ENCODE data around the gene PLD4.

Gene PLD4

DNA sequence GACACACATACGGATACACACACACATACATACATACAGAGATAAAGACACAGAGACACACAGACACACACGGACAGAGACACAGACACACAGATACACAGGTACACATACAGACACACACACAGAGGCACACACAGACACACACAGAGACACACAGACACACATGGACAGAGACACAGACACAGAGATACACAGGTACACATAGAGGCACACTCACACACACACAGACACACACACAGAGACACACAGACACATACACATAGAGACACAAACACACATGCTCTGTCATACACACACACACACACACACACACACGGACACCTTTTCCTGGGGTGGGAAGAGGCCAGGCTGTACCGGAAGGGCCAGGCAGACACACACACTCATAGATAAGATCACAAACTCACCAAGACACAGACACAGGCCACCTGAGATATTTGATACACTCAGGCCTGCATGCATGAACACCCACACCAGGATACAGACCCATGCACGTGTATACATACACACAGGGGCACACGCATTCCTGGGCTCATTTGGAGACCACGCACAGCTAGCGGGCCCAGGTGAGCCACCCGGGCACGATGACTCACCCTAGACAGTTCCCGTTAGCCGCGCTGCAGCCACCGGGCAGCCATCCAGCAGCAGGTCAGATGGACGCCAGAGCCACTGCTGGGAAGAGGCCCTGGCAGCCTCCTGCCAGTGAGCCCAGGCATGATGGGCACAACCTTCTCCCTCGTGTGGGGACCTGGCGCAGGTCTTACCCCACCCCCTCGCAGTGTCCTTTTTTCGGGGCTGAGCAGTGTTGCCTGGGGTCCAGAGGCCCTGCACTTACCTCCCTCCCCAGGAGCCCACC, 55.3 kb downstream of the PLD4 start:
- H3K4me3 ChIP-seq (ENCODE audit: low read depth, low read length): no peak overlapping the region
- no peak for DNase-seq (ENCODE audit: low read depth)
- TF ChIP-seq CTCF (IDR thresholded peaks at IDR 0.05; ENCODE audit: insufficient read depth, low read depth, low read length, missing control alignments): no peak

DNA sequence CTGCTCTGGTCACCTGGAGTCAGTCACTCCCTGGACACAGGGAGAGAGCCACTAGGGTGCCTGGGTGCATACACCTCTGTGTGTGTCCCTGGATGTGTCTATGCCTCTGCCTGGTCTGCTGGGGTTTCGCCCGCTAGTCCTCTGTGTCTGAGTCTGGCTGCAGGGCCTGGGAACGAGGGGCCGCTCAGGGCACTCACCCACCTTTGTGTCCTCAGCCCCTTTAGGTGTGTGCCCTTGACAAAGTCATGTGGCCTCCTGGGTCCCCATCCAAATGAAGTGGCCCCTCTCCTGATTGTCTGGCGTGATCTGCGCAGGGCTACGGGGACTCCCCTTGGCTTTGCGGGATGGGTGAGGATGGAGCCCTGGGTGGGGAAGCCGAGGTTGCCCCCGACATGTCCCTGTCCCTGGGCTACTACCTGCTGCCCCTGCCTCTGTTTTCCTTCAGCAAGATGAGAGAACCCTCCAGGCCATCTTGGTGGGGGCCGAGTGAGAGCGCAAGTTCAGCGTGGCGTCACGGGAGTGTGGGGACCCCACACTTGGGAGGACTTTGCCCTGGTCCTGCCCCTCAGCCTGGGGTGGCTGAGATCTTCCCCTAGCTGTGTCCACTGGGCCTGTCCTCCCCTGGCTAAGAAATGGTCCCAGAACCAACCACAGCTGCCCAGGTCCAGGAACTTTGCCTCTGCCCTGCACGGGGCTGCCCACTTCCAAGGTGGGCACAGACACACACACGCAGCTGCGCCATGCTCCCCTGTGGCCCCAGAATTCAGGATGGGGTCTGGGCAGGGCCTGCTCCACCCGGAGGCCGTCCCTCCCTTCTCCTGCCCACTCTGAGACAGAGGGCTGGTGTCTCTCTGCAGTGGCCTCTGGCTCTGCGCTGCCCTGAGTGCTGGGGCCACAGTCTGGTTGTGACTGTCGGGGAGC, 56.2 kb downstream of the PLD4 start:
- TF ChIP-seq CTCF (IDR thresholded peaks at IDR 0.05; ENCODE audit: insufficient read depth, low read depth, low read length, missing control alignments): no peak
- no peak for DNase-seq (ENCODE audit: low read depth)
- H3K4me3 ChIP-seq (ENCODE audit: low read depth, low read length): no peak overlapping the region

GRCh38 chr14:104981699-104982541, 57.2 kb downstream of the PLD4 start:
- TF ChIP-seq CTCF (IDR thresholded peaks at IDR 0.05; ENCODE audit: insufficient read depth, low read depth, low read length, missing control alignments): no peak
- no peak overlapping the region for H3K4me3 ChIP-seq (ENCODE audit: low read depth, low read length)
- no peak for DNase-seq (ENCODE audit: low read depth)

DNA sequence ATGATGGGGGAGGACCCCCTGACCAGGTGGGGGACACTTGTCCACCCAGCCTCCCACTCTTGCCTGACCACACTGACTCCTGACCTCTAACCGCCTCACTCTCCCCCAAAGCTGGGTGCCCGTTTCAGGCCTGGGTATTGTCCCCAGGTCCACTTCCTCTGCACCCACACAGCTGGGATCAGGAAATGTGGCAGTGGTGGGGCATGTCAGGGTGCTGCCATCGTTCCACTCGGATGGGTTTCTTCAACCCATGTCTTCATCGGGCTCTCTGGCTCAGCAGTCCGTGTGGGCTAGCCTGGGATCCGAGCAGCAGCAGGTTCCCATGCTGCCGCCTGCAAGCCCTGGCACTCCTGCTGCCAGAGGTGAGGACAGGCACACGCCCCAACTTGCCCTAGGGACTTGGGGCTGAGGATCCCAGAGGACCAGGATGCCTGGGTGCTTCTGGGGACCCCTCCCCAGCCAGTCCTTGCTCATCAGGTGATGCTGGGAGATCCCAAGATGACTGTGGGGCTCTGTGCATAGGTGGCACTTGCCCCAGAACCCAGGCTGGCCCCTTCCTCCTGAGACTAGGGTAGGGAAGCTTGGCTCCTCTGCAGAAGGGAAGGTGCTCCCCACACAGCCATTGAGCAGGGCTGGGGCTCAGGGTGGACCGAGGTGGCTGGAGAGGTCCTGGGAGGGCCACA, 58.0 kb downstream of the PLD4 start:
- no peak for DNase-seq (ENCODE audit: low read depth)
- no peak for TF ChIP-seq CTCF (IDR thresholded peaks at IDR 0.05; ENCODE audit: insufficient read depth, low read depth, low read length, missing control alignments)
- no peak overlapping the region for H3K4me3 ChIP-seq (ENCODE audit: low read depth, low read length)

Measured in GM12865 (cell line).